Ascending aorta (tissue), 2 donors: Measurements from ENCODE around the gene OR2H1. TPM values are rescaled to one million over a fixed set of nuclear protein-coding genes. Genes with fewer than 3 reads are reported as not detected.

ENCODE experiments used
- DNase-seq, 2 donors: peaks; one replicate each; pipeline ENCODE4 v3.0.0-alpha.2; 2019; ENCODE audit warnings: low spot score in 2 of 2
- H3K27ac ChIP-seq, 2 donors: fragments of 200-600 bp; sonication (generic); one replicate each; pipeline ENCODE4 v1.5.1; 2016 to 2017; ENCODE audit warnings: mild to moderate bottlenecking in 1 of 2
- H3K27me3 ChIP-seq: fragments of 200-600 bp; sonication (generic); one replicate; pipeline ENCODE4 v1.5.1; 2017
- H3K36me3 ChIP-seq, 2 donors: fragments of 200-600 bp; sonication (generic); one replicate each; pipeline ENCODE4 v1.5.1; 2016
- H3K4me1 ChIP-seq, 2 donors: fragments of 200-600 bp; sonication (generic); one replicate each; pipeline ENCODE4 v1.5.1; 2016 to 2017; ENCODE audit warnings: mild to moderate bottlenecking in 1 of 2
- H3K4me3 ChIP-seq, 2 donors: fragments of 200-600 bp; sonication (generic); one replicate each; pipeline ENCODE4 v1.5.1; 2016 to 2017; ENCODE audit warnings: mild to moderate bottlenecking in 1 of 2
- H3K9me3 ChIP-seq, 2 donors: fragments of 200-600 bp; sonication (generic); one replicate each; pipeline ENCODE4 v1.5.1; 2016
- CTCF ChIP-seq, 3 experiments: fragments of 200-600 bp in 2 of 3; fragments of 450-650 bp in 1 of 3; sonication (generic) in 2 of 3; IDR thresholded peaks; one replicate each; pipeline ENCODE4 v1.5.1; 2016 to 2019; ENCODE audit warnings: antibody characterized with exemption in 3 of 3, mild to moderate bottlenecking in 1 of 3, moderate library complexity in 1 of 3
- intact Hi-C: fragments of 100-400 bp; cut with DNase I; formaldehyde crosslinking; loops from one replicate; pipeline ENCODE4 v1.15.1; 2023
- total RNA-seq: library from RNA; depleted of rRNA; stranded (reverse); fragments of >200 nt; gene quantifications from one replicate; pipeline ENCODE4 v1.1.0, GENCODE V29; 2016

The OR2H1 gene
- total RNA-seq, 1 donor from 2014 or later = not detected

GRCh38 chr6:29490055-29490454, 33.1 kb downstream of the OR2H1 start:
- Histone ChIP-seq H3K27ac (no peak overlapping the region), H3K27me3 (no peaks in the 10 kb centered on the region), H3K9me3 (no peaks in the 10 kb centered on the region), H3K36me3 (no peaks in the 10 kb centered on the region), H3K4me1 (no peaks in the 10 kb centered on the region), H3K4me3 (no peak overlapping the region)
- intact Hi-C loops = no loop called here
- no peak for TF ChIP-seq CTCF (IDR thresholded peaks at IDR 0.05)
- DNase-seq = no peak

GRCh38 chr6:29490552-29490951, 33.6 kb downstream of the OR2H1 start:
- TF ChIP-seq CTCF (IDR thresholded peaks at IDR 0.05) = no peak
- Histone ChIP-seq H3K27ac (no peak overlapping the region), H3K4me1 (no peaks in the 10 kb centered on the region), H3K4me3 (no peak overlapping the region), H3K27me3 (no peaks in the 10 kb centered on the region), H3K9me3 (no peaks in the 10 kb centered on the region), H3K36me3 (no peaks in the 10 kb centered on the region)
- intact Hi-C loops = no loop called here
- DNase-seq = no peak

GRCh38 chr6:29491574-29491973, 34.6 kb downstream of the OR2H1 start:
- H3K36me3 ChIP-seq = no peaks in the 10 kb centered on the region
- H3K9me3 ChIP-seq = no peaks in the 10 kb centered on the region
- no peaks in the 10 kb centered on the region for H3K27me3 ChIP-seq
- TF ChIP-seq CTCF (IDR thresholded peaks at IDR 0.05) = no peak
- H3K27ac ChIP-seq = no peak overlapping the region
- DNase-seq = no peak
- intact Hi-C loops = no loop called here
- H3K4me3 ChIP-seq = no peak overlapping the region
- no peaks in the 10 kb centered on the region for H3K4me1 ChIP-seq

GRCh38 chr6:29493261-29493660, 36.3 kb downstream of the OR2H1 start:
- Histone ChIP-seq H3K9me3 (no peaks in the 10 kb centered on the region), H3K27me3 (no peaks in the 10 kb centered on the region), H3K27ac (no peak overlapping the region), H3K4me1 (no peaks in the 10 kb centered on the region), H3K36me3 (no peaks in the 10 kb centered on the region), H3K4me3 (no peak overlapping the region)
- TF ChIP-seq CTCF (IDR thresholded peaks at IDR 0.05) = no peak
- DNase-seq = no peak
- intact Hi-C loops = no loop called here

GRCh38 chr6:29494131-29494530, 37.2 kb downstream of the OR2H1 start:
- H3K27me3 ChIP-seq = no peaks in the 10 kb centered on the region
- no peaks in the 10 kb centered on the region for H3K9me3 ChIP-seq
- H3K27ac ChIP-seq = no peak overlapping the region
- no peak overlapping the region for H3K4me3 ChIP-seq
- TF ChIP-seq CTCF (IDR thresholded peaks at IDR 0.05) = no peak
- intact Hi-C loops = no loop called here
- H3K36me3 ChIP-seq = no peaks in the 10 kb centered on the region
- no peaks in the 10 kb centered on the region for H3K4me1 ChIP-seq
- no peak for DNase-seq

GRCh38 chr6:29495571-29495970, 38.6 kb downstream of the OR2H1 start:
- H3K36me3 ChIP-seq = no peaks in the 10 kb centered on the region
- H3K27ac ChIP-seq = no peak overlapping the region
- intact Hi-C loops = no loop called here
- no peaks in the 10 kb centered on the region for H3K4me1 ChIP-seq
- DNase-seq = no peak
- TF ChIP-seq CTCF (IDR thresholded peaks at IDR 0.05) = no peak
- H3K4me3 ChIP-seq = no peak overlapping the region
- no peaks in the 10 kb centered on the region for H3K27me3 ChIP-seq
- no peaks in the 10 kb centered on the region for H3K9me3 ChIP-seq
